GM23338 (cell line): ENCODE results near the gene KIF5A. TPM values are rescaled to one million over a fixed set of nuclear protein-coding genes. Genes with fewer than 3 reads are reported as not detected.

ENCODE experiments used
- ATAC-seq: fragments of 200-7000 bp; cut with Tn5 transposase; 3 replicates; pipeline ENCODE4 v1.9.1; 2020
- DNase-seq: peaks from one replicate; pipeline ENCODE4 v3.0.0-alpha.2; 2015; ENCODE audit warnings: low spot score
- H2AFZ ChIP-seq: fragments of 200-600 bp; sonication (generic); 2 replicates; pipeline ENCODE4 v1.8.0; 2016; ENCODE audit warnings: antibody characterized with exemption, mild to moderate bottlenecking, moderate library complexity
- H3F3A ChIP-seq: fragments of 200-600 bp; sonication (generic); replicated peaks from 2 replicates; pipeline ENCODE4 v1.8.0; 2017; ENCODE audit warnings: antibody characterized with exemption, mixed run types, low read depth
- H3K27ac ChIP-seq: fragments of 200-600 bp; sonication (generic); 2 replicates; pipeline ENCODE4 v1.6.1; 2016; ENCODE audit warnings: low read depth
- H3K27me3 ChIP-seq: fragments of 200-600 bp; sonication (generic); 2 replicates; pipeline ENCODE4 v1.8.0; 2016; ENCODE audit warnings: mild to moderate bottlenecking, mixed run types, moderate library complexity; ENCODE audit not compliant: insufficient read depth
- H3K36me3 ChIP-seq: fragments of 200-600 bp; sonication (generic); 2 replicates; pipeline ENCODE4 v1.8.0; 2016; ENCODE audit warnings: mild to moderate bottlenecking; ENCODE audit not compliant: insufficient read depth
- H3K4me1 ChIP-seq: fragments of 200-600 bp; sonication (generic); 2 replicates; pipeline ENCODE4 v1.8.0; 2016; ENCODE audit warnings: mild to moderate bottlenecking, moderate library complexity; ENCODE audit not compliant: insufficient read depth
- H3K4me2 ChIP-seq: fragments of 200-600 bp; sonication (generic); 2 replicates; pipeline ENCODE4 v1.7.1; 2017; ENCODE audit warnings: mixed run types
- H3K4me3 ChIP-seq: fragments of 200-600 bp; sonication (generic); 2 replicates; pipeline ENCODE4 v1.6.1; 2016; ENCODE audit warnings: mixed run types
- H3K79me2 ChIP-seq: fragments of 200-600 bp; sonication (generic); replicated peaks from 2 replicates; pipeline ENCODE4 v1.8.0; 2017; ENCODE audit warnings: mild to moderate bottlenecking; ENCODE audit not compliant: insufficient read depth
- H3K9me2 ChIP-seq: fragments of 200-600 bp; sonication (generic); 2 replicates; pipeline ENCODE4 v1.8.0; 2017; ENCODE audit not compliant: insufficient read depth
- H4K20me1 ChIP-seq: fragments of 200-600 bp; sonication (generic); replicated peaks from 2 replicates; pipeline ENCODE4 v1.8.0; 2017; ENCODE audit warnings: mild to moderate bottlenecking; ENCODE audit not compliant: insufficient read depth
- H3K27ac Mint-ChIP-seq: 2 replicates; pipeline ENCODE4 v1.8.0; 2020; ENCODE audit warnings: inconsistent platforms, mild to moderate bottlenecking, moderate library complexity, mixed read lengths
- H3K27me3 Mint-ChIP-seq: 3 replicates; pipeline ENCODE4 v1.8.0; 2022; ENCODE audit warnings: low read depth, mild to moderate bottlenecking, moderate library complexity, mixed read lengths, inconsistent platforms; ENCODE audit not compliant: insufficient read depth, poor library complexity
- H3K36me3 Mint-ChIP-seq: 3 replicates; pipeline ENCODE4 v1.8.0; 2021; ENCODE audit warnings: low read depth, mild to moderate bottlenecking, inconsistent platforms, moderate library complexity, mixed read lengths
- H3K4me1 Mint-ChIP-seq: 3 replicates; pipeline ENCODE4 v1.8.0; 2020; ENCODE audit warnings: mild to moderate bottlenecking, inconsistent platforms, mixed read lengths
- H3K4me3 Mint-ChIP-seq: 3 replicates; pipeline ENCODE4 v1.8.0; 2021; ENCODE audit warnings: moderate library complexity, mild to moderate bottlenecking, inconsistent platforms, mixed read lengths
- H3K9me3 Mint-ChIP-seq: 3 replicates; pipeline ENCODE4 v1.8.0; 2020; ENCODE audit warnings: moderate library complexity, mild to moderate bottlenecking, inconsistent platforms, mixed read lengths
- CREB1 ChIP-seq: fragments of 250-450 bp; sonication (Bioruptor Pico); IDR thresholded peaks from 2 replicates; pipeline ENCODE4 v1.5.0; 2020; ENCODE audit warnings: low read depth, mild to moderate bottlenecking, moderate library complexity
- CTCF ChIP-seq, 2 experiments: fragments of 200-600 bp in 1 of 2; sonication (generic) in 1 of 2; conservative IDR thresholded peaks; 2 replicates each; pipeline versions ENCODE4 v1.5.1 to v1.6.1; 2016 to 2017; ENCODE audit warnings: antibody characterized with exemption in 2 of 2, low read depth in 2 of 2, mild to moderate bottlenecking in 2 of 2, moderate library complexity in 1 of 2
- EZH2 ChIP-seq: fragments of 200-600 bp; sonication (generic); IDR thresholded peaks from one replicate; pipeline ENCODE4 v1.8.0; 2017; ENCODE audit warnings: antibody characterized with exemption, mild to moderate bottlenecking, low read depth; ENCODE audit not compliant: unreplicated experiment
- EZH2phosphoT487 ChIP-seq: fragments of 200-600 bp; sonication (generic); IDR thresholded peaks from one replicate; pipeline ENCODE4 v1.8.1; 2018; ENCODE audit warnings: antibody characterized with exemption; ENCODE audit not compliant: unreplicated experiment
- JUNB ChIP-seq: IDR thresholded peaks from one replicate; pipeline ENCODE4 v1.6.1; 2016; ENCODE audit warnings: antibody characterized with exemption; ENCODE audit not compliant: unreplicated experiment
- NANOG ChIP-seq: IDR thresholded peaks from 2 replicates; pipeline ENCODE4 v1.6.1; 2016; ENCODE audit warnings: antibody characterized with exemption, borderline replicate concordance
- POLR2AphosphoS5 ChIP-seq: IDR thresholded peaks from 2 replicates; pipeline ENCODE4 v1.6.1; 2016; ENCODE audit warnings: antibody characterized with exemption, low read depth
- REST ChIP-seq: IDR thresholded peaks from one replicate; pipeline ENCODE4 v1.6.1; 2018; ENCODE audit warnings: antibody characterized with exemption; ENCODE audit not compliant: unreplicated experiment
- ZNF114 ChIP-seq: fragments of 250-450 bp; sonication (Bioruptor Pico); IDR thresholded peaks from 2 replicates; pipeline ENCODE4 v1.5.0; 2020; ENCODE audit warnings: mild to moderate bottlenecking, moderate library complexity
- ZNF331 ChIP-seq: fragments of 250-450 bp; sonication (Bioruptor Pico); IDR thresholded peaks from 2 replicates; pipeline ENCODE4 v1.5.0; 2020; ENCODE audit warnings: low read depth, mild to moderate bottlenecking, moderate library complexity
- ZNF462 ChIP-seq: fragments of 250-450 bp; sonication (Bioruptor Pico); IDR thresholded peaks from 2 replicates; pipeline ENCODE4 v1.5.0; 2020; ENCODE audit warnings: mild to moderate bottlenecking, moderate library complexity
- polyA plus RNA-seq: library from polyadenylated mRNA; unstranded; fragments of >200 nt; fragmentation: Nextera tagmentation; extraction: Ambion mirVana; gene quantifications from 2 replicates; pipeline ENCODE4 v1.2.1, GENCODE V29; 2016
- total RNA-seq: library from RNA; depleted of rRNA; stranded (reverse); fragments of >200 nt; shearing (Covaris generic); gene quantifications from 2 replicates; pipeline ENCODE4 v1.2.3, GENCODE V29; 2014

KIF5A gene
- total and polyA plus RNA-seq, 2 experiments from 2014 or later: 11.1 to 21.3 TPM

GRCh38 chr12:57563358-57563757, 13.5 kb downstream of the KIF5A start (continued):
- TF ChIP-seq ZNF462 (CRISPR knock-in tag): no peak
- TF ChIP-seq EZH2phosphoT487: no peak
- no peak for TF ChIP-seq JUNB
- TF ChIP-seq ZNF331 (CRISPR knock-in tag): no peak
- no peak for TF ChIP-seq CTCF (conservative IDR thresholded peaks at IDR 0.05; ENCODE audit: low read depth in 2 of 2)
- no peak for TF ChIP-seq EZH2

GRCh38 chr12:57564178-57564740, 14.4 kb downstream of the KIF5A start:
- Histone ChIP-seq H4K20me1 (peaks cover 2% of the 10 kb centered on the region; the same call in 1 of the 2 replicates), H3K27ac (no peak overlapping the region), H2AFZ (no peak overlapping the region), H3K27me3 (no peaks in the 10 kb centered on the region), H3K9me2 (no peaks in the 10 kb centered on the region), H3K4me3 (no peak overlapping the region), H3K79me2 (peaks cover 6% of the 10 kb centered on the region; the same call in 1 of the 2 replicates), H3K36me3 (peaks cover 6% of the 10 kb centered on the region), H3K4me1 (no peaks in the 10 kb centered on the region), H3F3A (no peaks in the 10 kb centered on the region; the same call in 1 of the 2 replicates), H3K4me2 (no peak overlapping the region)
- H3K36me3 Mint-ChIP-seq: peaks cover 27% of the 10 kb centered on the region; the same call in 2 of the 3 replicates
- DNase-seq (no peak), ATAC-seq (no peak)
- no peaks in the 10 kb centered on the region for H3K27me3 Mint-ChIP-seq
- H3K4me3 Mint-ChIP-seq: no peak overlapping the region
- no peaks in the 10 kb centered on the region for H3K9me3 Mint-ChIP-seq
- no peaks in the 10 kb centered on the region for H3K4me1 Mint-ChIP-seq
- no peak overlapping the region for H3K27ac Mint-ChIP-seq
- TF ChIP-seq ZNF114 (CRISPR knock-in tag) (no peak), CTCF (conservative IDR thresholded peaks at IDR 0.05; ENCODE audit: low read depth in 2 of 2) (no peak), NANOG (no peak), REST (no peak), POLR2AphosphoS5 (no peak), CREB1 (CRISPR knock-in tag) (no peak)
